ENCODE data around the gene IRAK3.
"Not testable (repeated sequence)": the region's sequence is repeated elsewhere in the genome, so short reads cannot be mapped to it uniquely, and the experiment has no call there.

Gene IRAK3

GRCh38 chr12:66217342-66217917, 28.4 kb downstream of the IRAK3 start:
- no peak for DNase-seq (ENCODE audit: low spot score)

- no peak for DNase-seq (ENCODE audit: low spot score)
Measured at GRCh38 chr12:66228462-66228861, 39.4 kb downstream of the IRAK3 start.

DNA sequence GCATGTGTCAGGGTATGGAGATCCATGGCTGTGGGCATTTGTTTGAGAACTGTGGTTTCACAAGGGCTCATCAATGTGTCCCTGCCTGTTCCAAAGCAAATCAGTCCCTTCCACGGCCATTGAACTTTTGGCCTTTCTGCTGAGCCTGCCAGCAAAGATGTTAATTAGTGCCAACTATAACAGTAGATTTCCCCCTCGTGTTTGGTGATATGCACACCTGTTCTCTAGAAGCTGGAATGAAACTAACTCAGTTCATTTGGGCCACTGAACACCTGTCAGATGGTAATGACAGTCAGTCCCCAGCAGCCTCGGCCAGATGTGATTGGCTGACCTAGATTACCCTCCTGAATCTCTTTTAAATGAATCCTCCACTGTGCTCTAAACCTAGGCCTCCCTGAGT, 43.2 kb downstream of the IRAK3 start:
- no peak for DNase-seq (ENCODE audit: low spot score)

GRCh38 chr12:66234037-66234693, 45.2 kb downstream of the IRAK3 start:
- DNase-seq (ENCODE audit: low spot score) = not testable (repeated sequence)

GRCh38 chr12:66234773-66235625, 46.0 kb downstream of the IRAK3 start:
- peak; percentile 84 for DNase-seq (ENCODE audit: low spot score)

DNA sequence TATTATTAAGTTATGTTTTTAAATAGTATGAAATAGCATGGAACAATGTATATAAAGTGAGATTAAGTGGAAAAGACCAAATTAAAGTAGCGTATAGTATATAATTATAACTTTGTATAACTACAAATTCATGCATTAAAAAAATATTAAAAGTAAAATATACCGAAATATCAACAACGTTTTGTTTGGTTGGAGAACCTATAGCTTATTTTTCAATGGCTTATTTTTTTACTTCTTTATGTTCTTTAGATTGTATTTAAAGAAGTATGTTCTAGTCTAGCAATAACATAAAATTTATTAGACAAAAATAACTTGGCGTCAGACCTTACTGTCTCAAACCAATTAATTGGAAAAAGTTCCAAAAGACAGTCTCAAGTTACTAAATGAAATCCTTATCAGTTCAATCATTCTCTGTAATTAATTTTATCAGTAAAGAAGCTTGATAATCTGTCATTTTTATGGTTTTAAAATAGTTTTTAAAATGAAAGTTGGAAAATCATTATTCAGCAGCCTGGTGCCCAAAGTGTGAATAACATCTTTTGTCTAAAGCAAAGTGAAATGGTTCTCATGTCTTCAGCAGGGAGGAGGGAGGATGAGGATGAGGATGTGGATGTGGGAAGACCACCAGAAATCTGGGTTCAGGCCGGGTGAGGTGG, 46.7 kb downstream of the IRAK3 start:
- peak; percentile 61 for DNase-seq (ENCODE audit: low spot score)

DNA sequence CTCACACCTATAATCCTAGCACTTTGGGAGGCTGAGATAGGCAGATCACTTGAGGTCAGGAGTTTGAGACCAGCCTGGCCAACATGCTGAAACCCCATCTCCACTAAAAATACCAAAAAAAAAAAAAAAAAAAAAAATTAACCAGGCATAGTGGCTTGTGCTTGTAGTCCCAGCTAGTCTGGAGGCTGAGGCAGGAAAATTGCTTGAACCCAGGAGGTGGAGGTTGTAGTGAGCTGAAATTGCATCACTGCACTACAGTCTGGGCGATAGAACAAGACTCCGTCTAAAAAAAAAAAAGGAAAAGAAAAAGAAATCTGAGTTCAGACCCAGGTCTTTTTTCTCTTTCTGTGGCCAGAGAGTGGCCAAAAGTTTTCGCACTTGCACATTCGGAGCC, 47.3 kb downstream of the IRAK3 start:
- DNase-seq (ENCODE audit: low spot score) = not testable (repeated sequence)

- DNase-seq (ENCODE audit: low spot score) = no peak
Measured at GRCh38 chr12:66236969-66237368, 48.0 kb downstream of the IRAK3 start.

- no peak for DNase-seq (ENCODE audit: low spot score)
Measured at GRCh38 chr12:66237505-66238175, 48.6 kb downstream of the IRAK3 start.

- no peak for DNase-seq (ENCODE audit: low spot score)
Measured at GRCh38 chr12:66239295-66239694, 50.3 kb downstream of the IRAK3 start.

DNA sequence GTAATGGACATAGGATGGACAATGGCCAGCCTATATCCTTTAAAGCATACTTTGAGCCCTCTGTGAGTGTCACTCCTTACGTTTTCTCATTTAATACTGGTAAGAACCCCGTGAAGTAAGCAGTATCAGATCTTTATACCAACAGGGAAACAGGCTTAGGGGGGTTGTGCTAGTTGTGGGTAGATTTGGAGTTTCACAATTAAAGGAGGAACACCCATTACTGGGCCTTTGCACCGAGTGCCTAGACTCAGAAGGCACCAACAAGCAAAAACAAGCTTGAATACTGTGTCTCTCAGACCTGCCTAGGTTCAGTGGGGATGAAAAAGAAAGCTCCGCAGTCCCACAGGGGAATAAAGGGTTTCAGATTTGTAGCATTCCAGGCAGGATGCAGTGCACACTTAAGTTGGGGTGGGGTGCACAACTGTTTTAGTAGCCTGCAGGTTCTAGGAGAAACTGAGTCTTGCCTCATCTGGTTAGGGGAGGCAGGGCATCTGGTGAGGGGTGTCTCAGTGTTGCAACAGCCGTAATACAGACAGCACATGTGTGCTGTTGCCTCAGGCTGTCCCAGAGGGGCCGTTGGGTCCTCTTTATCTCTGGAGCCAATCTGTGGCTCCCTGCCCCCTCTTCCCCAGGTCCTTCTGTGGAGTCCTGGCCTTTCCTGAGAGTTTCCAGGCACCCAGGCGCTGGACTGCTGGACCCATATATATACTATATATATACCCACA, 51.2 kb downstream of the IRAK3 start:
- no peak for DNase-seq (ENCODE audit: low spot score)

GRCh38 chr12:66241061-66242043, 52.3 kb downstream of the IRAK3 start:
- peak; percentile 87 for DNase-seq (ENCODE audit: low spot score)

DNA sequence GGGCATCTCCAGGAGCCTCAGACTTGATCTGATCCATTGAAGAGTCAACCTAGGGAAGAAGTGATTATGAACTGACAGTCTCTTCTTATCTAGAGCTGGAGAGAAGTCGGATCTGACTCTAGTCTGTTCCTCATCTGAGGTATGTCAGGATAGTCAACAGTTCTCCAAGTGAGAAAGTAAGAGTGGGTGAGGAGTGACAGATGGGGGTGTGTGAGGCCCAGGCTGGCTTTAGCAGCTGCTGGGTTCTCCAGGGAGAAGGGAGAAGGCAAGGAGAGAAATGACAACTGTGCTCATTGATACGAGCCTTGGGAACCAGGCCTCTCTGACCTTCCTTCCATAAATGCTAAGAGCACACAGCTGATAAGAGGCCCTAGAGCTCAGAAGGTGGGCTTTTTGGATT, 53.3 kb downstream of the IRAK3 start:
- no peak for DNase-seq (ENCODE audit: low spot score)

DNA sequence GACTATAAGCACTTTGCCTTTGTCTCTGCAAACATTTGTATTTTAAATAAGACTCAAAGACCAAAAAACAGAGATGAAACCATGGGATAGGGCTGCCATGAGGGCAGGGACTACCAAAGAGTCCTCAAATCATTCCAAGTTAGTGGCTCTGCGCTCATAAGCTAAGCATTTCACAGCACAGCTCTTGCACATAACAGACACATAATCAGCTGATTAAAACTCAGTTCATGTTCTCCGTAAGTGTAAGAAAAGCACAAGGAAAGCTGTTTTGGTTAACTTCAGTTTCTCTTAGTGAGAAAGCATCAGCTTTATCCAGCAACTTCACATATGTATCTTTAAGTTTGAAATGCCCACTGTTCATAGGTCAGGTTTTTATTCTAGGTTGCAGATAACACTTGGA, 54.9 kb downstream of the IRAK3 start:
- no peak for DNase-seq (ENCODE audit: low spot score)

DNA sequence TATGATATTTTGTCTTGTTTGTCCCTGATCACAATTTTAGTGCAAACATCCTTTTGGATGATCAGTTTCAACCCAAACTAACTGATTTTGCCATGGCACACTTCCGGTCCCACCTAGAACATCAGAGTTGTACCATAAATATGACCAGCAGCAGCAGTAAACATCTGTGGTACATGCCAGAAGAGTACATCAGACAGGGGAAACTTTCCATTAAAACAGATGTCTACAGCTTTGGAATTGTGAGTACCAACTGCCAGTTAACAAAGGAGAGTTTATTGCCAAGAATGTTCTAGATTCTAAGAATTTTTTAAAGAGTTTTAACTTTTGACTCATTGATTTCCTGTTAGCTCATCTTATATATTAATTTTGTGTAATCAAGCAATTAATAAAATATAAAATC, 55.4 kb downstream of the IRAK3 start:
- peak; percentile 25 for DNase-seq (ENCODE audit: low spot score)

DNA sequence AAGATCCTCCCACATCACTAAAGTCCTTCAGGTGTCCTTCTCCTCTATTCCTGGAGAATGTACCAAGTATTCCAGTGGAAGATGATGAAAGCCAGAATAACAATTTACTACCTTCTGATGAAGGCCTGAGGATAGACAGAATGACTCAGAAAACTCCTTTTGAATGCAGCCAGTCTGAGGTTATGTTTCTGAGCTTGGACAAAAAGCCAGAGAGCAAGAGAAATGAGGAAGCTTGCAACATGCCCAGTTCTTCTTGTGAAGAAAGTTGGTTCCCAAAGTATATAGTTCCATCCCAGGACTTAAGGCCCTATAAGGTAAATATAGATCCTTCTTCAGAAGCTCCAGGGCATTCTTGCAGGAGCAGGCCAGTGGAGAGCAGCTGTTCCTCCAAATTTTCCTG, 58.7 kb downstream of the IRAK3 start:
- DNase-seq (ENCODE audit: low spot score) = no peak

DNA sequence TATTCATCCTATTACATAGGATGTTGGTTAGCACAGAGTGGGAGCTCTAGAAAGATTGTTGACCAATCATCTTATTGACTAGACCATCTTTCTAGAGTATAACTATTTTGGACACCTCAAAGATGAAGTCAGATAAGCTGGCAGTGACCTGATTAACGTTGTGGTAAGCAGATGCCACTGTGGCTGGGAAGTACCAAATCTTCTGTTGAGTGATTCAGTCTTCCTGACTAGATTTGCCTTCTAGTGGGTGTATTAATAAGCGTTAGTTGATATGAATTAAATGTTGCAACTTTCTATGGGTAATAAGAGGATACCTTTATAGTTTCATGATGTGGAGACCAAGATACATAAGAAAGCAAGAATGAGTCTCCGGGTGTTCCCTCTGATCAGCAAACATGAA, 62.0 kb downstream of the IRAK3 start:
- DNase-seq (ENCODE audit: low spot score) = no peak

DNA sequence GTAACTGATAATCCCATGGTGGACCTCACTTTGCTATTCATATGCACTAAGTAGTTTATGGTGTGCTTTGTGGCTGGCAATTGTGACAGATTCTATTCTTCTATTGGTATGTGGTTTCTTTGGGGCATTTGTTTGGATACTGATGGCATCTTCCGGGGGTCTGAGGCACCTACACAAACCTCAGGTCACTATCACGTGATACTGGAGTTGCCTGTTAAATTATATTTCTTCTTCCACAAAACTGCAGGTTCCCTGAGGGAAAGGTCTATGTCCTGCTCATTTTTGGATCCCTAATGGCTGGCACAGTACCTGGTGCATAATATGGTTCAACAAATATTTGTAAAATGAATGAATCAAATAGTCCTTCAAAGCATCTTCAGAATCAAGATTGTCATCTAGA, 63.8 kb downstream of the IRAK3 start:
- no peak for DNase-seq (ENCODE audit: low spot score)

GRCh38 chr12:66255737-66256136, 66.7 kb downstream of the IRAK3 start:
- DNase-seq (ENCODE audit: low spot score) = no peak

DNA sequence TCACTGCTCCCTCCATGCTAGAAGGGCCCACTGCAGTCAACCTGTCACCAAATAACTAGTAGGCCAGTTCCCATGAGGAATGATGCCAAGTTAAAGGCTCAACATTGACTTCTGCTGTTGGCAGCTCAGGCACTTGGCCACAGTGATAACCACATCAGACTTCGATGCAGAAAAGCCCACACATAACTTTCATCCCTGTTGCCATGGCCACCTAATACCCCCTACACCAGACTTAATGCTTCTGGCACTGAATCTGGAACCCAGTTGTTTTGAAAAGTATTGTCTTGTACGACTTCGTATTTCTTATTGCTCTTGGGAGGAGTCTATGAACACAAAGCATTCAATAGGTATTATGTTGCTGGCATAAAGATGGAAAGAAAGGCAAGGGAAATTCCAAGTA, 69.0 kb downstream of the IRAK3 start:
- DNase-seq (ENCODE audit: low spot score) = no peak

Data from GM03348 (cell line).